Activated naive CD4-positive, alpha-beta T cell treated with anti-CD3 and anti-CD28 coated beads for 36 hours (primary cell): ENCODE results near the gene PMEPA1. TPM values are rescaled to one million over a fixed set of nuclear protein-coding genes. Genes with fewer than 3 reads are reported as not detected.

Experiments
- CTCF ChIA-PET: fragments of 350-600 bp; sonication (Branson Sonifier 250); formaldehyde crosslinking; loops from one replicate; lab custom pipeline; 2021; ENCODE audit warnings: antibody characterized with exemption; lab: Charles Lee
- DNase-seq: peaks from one replicate; pipeline ENCODE4 v3.0.0-alpha.2; 2020
- H3K27ac Mint-ChIP-seq: one replicate; pipeline ENCODE4 v1.8.0; 2021; ENCODE audit warnings: mild to moderate bottlenecking, mixed read lengths
- H3K27me3 Mint-ChIP-seq: one replicate; pipeline ENCODE4 v1.8.0; 2021; ENCODE audit warnings: low read depth, mixed read lengths
- H3K36me3 Mint-ChIP-seq: one replicate; pipeline ENCODE4 v1.8.0; 2021; ENCODE audit warnings: low read depth, mixed read lengths
- H3K4me1 Mint-ChIP-seq: one replicate; pipeline ENCODE4 v1.8.0; 2021; ENCODE audit warnings: low read depth, mixed read lengths
- H3K4me3 Mint-ChIP-seq: one replicate; pipeline ENCODE4 v1.8.0; 2021; ENCODE audit warnings: mild to moderate bottlenecking, moderate library complexity, mixed read lengths
- H3K9me3 Mint-ChIP-seq: one replicate; pipeline ENCODE4 v1.8.0; 2021; ENCODE audit warnings: mixed read lengths
- intact Hi-C: fragments of 100-400 bp; cut with micrococcal nuclease; formaldehyde crosslinking; loops from one replicate; pipeline ENCODE4 v1.15.1; 2023
- total RNA-seq, 2 experiments: library from RNA; stranded (reverse); gene quantifications; one replicate each; pipeline ENCODE4 v1.2.3, GENCODE V29; 2021

PMEPA1 gene
- total RNA-seq, 2 experiments from 2014 or later, result 2.0 to 2.2 TPM

DNA sequence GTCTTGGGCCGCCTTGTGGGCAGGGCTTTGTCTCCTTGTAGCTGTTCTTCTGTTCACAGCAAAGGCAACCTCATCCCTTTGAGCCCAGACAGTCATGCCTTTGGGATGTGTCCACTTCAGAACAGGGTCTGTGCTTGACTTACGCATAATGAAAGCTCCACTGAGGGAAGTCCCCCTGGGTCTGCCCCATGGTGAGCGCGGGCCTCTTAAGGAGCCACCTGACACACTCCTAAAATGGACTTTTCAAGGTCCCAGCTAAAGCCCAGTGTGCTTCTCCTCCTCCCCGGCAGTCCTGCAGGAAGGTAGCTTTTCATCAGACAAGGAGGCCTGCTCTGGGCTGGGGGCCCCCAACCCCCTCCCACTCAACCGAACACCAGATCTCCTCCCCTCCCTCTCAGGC is 24.9 kb upstream of the PMEPA1 start:
- no peak for DNase-seq
- intact Hi-C loops, result no loop called here
- Mint-ChIP-seq H3K27ac (no peak overlapping the region), H3K27me3 (peaks cover 3% of the 10 kb centered on the region), H3K9me3 (no peaks in the 10 kb centered on the region), H3K4me1 (no peaks in the 10 kb centered on the region), H3K4me3 (no peak overlapping the region), H3K36me3 (no peaks in the 10 kb centered on the region)
- CTCF ChIA-PET, result no interaction called here

DNA sequence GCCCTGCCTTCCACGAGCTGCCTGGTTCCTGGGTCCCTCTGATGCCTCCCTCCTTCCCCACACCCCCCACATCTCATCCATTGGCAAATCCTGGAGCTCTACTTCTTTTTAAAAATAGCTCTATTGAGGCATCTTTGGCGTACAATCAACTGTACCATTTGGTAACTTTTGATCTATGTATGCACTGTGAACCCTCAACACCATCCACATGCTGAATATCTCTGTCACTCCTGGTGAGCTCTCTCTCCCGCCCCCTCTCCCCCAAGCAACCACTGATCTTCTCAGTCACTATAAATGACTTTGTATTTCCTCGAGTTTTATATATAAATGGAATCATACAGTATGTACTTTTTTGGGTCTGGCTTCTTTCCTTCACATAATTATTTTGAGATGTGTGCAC is 22.4 kb upstream of the PMEPA1 start:
- no peaks in the 10 kb centered on the region for H3K36me3 Mint-ChIP-seq
- intact Hi-C loops, result no loop called here
- CTCF ChIA-PET, result no interaction called here

DNA sequence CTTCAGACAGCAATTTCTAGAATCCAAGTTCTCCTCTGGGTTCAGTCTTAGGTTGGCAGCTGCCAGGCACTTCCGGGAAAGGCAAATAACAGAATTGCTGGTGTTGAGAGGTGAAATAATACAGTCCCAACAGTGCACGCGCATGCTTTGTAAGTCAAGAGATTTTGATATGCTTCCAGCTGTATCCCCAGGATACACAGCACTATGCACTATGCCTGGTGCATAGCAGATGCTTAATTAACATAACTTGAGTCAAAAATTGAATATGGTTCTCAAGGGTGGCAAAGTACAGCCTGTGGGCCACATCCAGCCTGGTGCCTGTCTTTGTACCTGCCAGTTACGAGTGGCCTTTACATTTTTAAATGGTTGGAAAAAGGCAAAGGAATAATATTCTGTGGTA is 18.9 kb upstream of the PMEPA1 start:
- H3K27me3 Mint-ChIP-seq, result no peaks in the 10 kb centered on the region
- CTCF ChIA-PET, result no interaction called here
- intact Hi-C loops, result no loop called here
- no peaks in the 10 kb centered on the region for H3K9me3 Mint-ChIP-seq
- no peak overlapping the region for H3K4me3 Mint-ChIP-seq
- H3K27ac Mint-ChIP-seq, result no peak overlapping the region
- DNase-seq, result no peak
- no peaks in the 10 kb centered on the region for H3K4me1 Mint-ChIP-seq
- no peaks in the 10 kb centered on the region for H3K36me3 Mint-ChIP-seq

More for the DNA sequence above, 22.4 kb upstream of the PMEPA1 start:
- Mint-ChIP-seq H3K27me3 (peaks cover 3% of the 10 kb centered on the region), H3K9me3 (no peaks in the 10 kb centered on the region), H3K4me3 (no peak overlapping the region), H3K4me1 (no peaks in the 10 kb centered on the region), H3K27ac (no peak overlapping the region)
- no peak for DNase-seq

DNA sequence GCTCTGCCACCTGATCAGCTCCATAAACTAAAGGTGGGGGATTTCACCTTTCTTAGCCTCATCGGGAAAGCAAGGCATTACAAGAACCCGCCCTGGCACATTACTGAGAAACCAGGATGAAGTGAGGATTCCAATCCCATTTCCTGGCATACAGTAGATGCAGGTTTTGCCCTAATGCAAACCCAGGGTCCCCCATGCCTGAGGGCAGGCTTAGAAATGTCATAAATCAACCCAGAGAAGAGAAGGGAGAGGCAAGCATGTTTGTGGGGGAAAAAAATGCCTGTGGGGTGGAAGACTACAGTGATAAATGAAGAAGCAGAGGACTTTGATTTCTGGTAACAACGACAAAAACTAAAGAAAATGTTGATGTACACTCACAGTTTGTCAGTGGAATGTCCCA is 18.0 kb upstream of the PMEPA1 start:
- Mint-ChIP-seq H3K27me3 (no peaks in the 10 kb centered on the region), H3K4me1 (no peaks in the 10 kb centered on the region), H3K9me3 (no peaks in the 10 kb centered on the region), H3K4me3 (no peak overlapping the region), H3K27ac (no peak overlapping the region), H3K36me3 (no peaks in the 10 kb centered on the region)
- CTCF ChIA-PET, result no interaction called here
- no peak for DNase-seq
- intact Hi-C loops, result no loop called here

DNA sequence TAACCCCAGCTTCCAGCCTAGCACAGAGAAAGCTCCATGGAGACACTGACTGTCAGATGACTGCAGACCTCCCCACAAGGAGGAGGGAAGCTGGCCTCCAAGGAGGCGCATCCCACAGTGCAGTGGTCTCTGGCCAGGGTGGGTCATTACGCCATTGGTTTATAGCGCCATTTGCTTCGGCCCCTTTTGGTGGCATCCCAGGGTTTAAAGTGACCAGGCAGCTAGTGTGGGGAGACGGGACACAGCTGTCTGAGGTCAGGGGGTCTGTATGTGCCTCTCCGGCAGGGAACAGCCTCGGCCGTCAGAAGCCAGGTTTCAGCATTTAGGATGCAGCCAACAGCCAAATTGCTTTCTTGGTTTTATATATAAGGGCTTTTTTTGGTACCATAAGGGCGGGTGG is 15.8 kb upstream of the PMEPA1 start:
- DNase-seq, result no peak
- H3K27ac Mint-ChIP-seq, result no peak overlapping the region
- no peak overlapping the region for H3K4me3 Mint-ChIP-seq
- H3K36me3 Mint-ChIP-seq, result no peaks in the 10 kb centered on the region
- no peaks in the 10 kb centered on the region for H3K9me3 Mint-ChIP-seq
- intact Hi-C loops, result no loop called here
- CTCF ChIA-PET, result no interaction called here
- no peaks in the 10 kb centered on the region for H3K27me3 Mint-ChIP-seq
- H3K4me1 Mint-ChIP-seq, result no peaks in the 10 kb centered on the region

DNA sequence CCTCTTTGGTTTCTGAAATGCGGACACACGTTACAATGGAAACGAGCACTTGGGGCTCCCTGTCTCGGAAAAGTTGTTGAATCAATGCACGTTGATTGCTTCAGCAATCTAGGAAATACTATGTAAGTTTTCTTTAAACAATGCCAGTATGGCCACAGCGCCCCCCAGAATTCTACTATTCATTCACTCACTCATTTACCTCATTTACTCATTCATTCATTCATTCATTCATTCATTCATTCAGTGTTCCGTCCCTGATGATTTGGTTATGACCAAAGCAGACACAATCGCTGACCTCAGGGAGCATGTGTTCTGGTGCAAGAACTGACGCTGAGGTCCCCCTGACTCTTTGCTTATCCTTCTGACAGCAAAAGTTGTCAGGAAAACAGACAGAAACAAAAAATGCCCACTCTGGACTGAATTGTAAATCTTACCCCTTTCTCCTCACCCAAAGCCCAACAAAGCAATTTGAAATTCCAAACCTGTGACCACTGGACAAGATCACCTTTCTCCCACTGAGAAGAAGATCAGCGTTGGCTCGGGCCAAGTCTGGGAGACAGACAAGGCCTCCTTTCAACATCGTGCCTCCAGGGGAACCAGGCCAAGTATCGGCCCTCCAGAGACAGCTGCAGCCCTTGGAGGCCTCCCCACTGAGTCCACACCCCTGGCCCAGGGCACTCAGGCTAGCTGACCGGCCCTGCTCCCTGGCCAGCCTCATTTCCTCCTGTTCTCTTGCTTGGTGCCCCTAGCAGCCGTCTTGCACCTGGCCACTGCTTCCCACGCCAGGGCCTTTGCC is 15.0 kb upstream of the PMEPA1 start:
- DNase-seq, result no peak
- Mint-ChIP-seq H3K9me3 (no peaks in the 10 kb centered on the region), H3K27ac (no peak overlapping the region)

DNA sequence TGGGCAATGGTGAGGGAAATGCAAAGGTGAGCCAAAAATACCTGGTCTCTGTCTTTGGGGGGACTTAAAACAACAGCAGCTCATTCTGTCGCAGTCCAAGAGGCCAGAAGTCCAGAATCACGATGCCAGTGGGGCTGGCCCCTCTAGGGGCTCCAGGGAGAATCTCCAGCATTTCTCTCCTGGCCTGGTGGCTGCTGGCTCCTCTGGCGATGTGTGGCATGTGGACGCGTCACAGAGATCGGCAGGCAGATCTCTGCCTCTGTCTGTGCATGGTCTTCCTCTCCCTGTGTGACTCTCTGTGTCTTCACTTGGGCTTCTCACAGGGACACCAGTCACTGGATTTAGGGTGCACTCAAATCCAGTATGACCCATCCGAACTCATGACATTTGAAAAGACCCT is 14.0 kb upstream of the PMEPA1 start:
- Mint-ChIP-seq H3K4me1 (peaks cover 3% of the 10 kb centered on the region), H3K4me3 (no peak overlapping the region), H3K9me3 (no peaks in the 10 kb centered on the region), H3K27ac (no peak overlapping the region), H3K36me3 (no peaks in the 10 kb centered on the region), H3K27me3 (no peaks in the 10 kb centered on the region)
- CTCF ChIA-PET, result no interaction called here
- DNase-seq, result no peak
- intact Hi-C loops, result no loop called here

More for the DNA sequence above, 15.0 kb upstream of the PMEPA1 start:
- Mint-ChIP-seq H3K4me1 (no peaks in the 10 kb centered on the region), H3K36me3 (no peaks in the 10 kb centered on the region), H3K4me3 (no peak overlapping the region), H3K27me3 (no peaks in the 10 kb centered on the region)
- intact Hi-C loops, result no loop called here
- CTCF ChIA-PET, result no interaction called here

DNA sequence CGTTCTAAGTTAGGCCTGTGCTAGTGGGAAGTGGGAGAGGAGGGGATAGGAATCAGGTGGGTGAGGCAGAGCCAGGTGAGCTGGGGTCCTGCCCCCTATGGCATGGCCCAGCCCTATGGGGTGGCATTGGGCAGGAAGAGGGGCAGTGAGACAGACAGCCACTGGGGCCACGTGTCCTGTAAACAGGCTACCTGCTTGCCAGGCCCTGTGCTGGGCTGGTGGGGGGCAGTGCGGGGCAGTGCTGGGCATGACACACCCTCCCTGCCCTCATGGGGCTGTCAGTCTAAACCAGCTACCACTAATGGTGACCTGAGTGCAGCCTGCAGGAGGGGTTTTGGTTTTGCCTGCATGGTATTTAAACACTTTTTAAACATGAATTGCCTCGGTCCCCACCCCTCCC is 10.1 kb upstream of the PMEPA1 start:
- Mint-ChIP-seq H3K4me1 (peaks cover 8% of the 10 kb centered on the region), H3K36me3 (no peaks in the 10 kb centered on the region), H3K4me3 (no peak overlapping the region), H3K9me3 (no peaks in the 10 kb centered on the region), H3K27me3 (no peaks in the 10 kb centered on the region), H3K27ac (no peak overlapping the region)
- no peak for DNase-seq
- CTCF ChIA-PET, result interaction anchor here (0.6 kb wide), 1 partner anchor 254 kb away, joined by 4 read pairs; no protein-coding TSS in a partner anchor
- intact Hi-C loops, result loop anchor here (10.0 kb wide), 1 partner anchor 935 kb away; the partner anchor contains the start of gene STX16

DNA sequence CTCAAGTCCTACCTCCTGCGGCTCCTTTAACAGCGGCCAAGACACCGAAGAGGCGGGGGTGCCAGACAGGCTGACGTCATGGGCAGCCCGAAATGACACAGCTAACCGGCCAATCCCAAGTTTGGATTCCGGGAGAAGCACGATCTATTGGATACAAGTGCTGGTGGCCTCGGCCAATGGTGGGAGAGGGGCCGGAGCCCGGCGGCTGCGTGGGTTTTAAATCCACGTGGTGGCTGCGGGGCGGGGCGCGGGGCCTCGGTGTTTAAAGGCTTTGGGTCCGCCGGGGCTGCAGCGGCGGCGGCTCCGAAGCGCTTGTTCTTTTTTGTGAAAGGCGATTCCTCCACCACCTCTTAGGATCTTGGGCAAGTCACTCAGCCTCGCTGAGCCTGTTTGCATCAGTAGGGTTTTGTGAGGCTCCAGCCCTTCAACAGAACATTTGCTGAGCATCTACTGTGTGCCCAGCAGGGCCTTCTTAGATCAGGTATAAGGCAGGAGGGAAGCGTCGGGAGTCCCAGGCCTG is 8.7 kb upstream of the PMEPA1 start:
- intact Hi-C loops, result loop anchor here (1.0 to 10.0 kb wide), 3 partner anchors 8 to 936 kb away; partner anchors contain the start of genes PMEPA1 and STX16
- no peaks in the 10 kb centered on the region for H3K27me3 Mint-ChIP-seq
- no peaks in the 10 kb centered on the region for H3K36me3 Mint-ChIP-seq
- no peak overlapping the region for H3K27ac Mint-ChIP-seq
- DNase-seq, result peak; percentile 96
- CTCF ChIA-PET, result no interaction called here
- H3K4me3 Mint-ChIP-seq, result peak overlapping the region; percentile 46
- no peaks in the 10 kb centered on the region for H3K9me3 Mint-ChIP-seq
- H3K4me1 Mint-ChIP-seq, result peaks cover 8% of the 10 kb centered on the region

DNA sequence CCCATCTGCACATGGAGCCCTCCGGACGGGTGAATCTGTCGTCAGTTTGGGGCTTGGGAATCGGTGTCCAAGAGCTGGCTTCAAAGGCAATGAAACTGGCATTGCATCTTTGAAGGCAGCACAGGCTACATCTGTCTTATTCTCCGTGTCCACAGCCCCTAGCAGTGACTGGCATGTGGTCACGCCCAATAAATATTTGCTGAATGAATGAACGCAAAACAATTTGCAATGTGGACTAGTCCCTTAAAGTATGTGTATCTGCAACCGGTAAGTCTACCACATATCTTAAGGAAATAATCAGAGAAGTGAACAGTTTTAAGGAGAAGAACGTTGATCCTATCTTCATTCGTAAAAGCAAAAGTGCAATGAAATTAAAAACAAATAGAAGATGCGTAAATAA is 8.0 kb upstream of the PMEPA1 start:
- Mint-ChIP-seq H3K4me3 (no peak overlapping the region), H3K9me3 (no peaks in the 10 kb centered on the region), H3K4me1 (peaks cover 8% of the 10 kb centered on the region), H3K36me3 (no peaks in the 10 kb centered on the region), H3K27ac (no peak overlapping the region), H3K27me3 (no peaks in the 10 kb centered on the region)
- DNase-seq, result no peak
- CTCF ChIA-PET, result no interaction called here
- intact Hi-C loops, result loop anchor here (1.0 to 10.0 kb wide), 3 partner anchors 7 to 937 kb away; partner anchors contain the start of genes PMEPA1 and STX16

DNA sequence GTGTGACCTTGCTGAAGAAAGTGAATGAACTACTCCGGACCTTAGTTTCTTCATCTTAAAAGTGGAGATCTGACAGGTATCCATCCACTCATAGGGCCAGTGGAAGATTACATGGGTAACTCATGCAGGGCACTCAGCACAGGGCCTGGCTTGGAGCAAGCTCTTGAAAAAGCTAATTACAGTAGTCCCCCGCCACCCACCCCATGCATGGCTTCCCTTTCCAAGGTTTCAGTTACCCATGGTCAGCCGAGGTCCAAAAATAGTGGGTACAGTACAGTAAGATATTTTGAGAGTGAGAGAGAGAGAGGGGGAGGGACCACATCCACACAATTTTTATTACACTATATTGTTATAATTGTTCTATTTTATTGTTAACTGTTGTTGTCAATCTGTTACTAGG is 7.1 kb upstream of the PMEPA1 start:
- intact Hi-C loops, result loop anchor here (10.0 kb wide), 1 partner anchor 938 kb away; the partner anchor contains the start of gene STX16
- H3K36me3 Mint-ChIP-seq, result no peaks in the 10 kb centered on the region
- no peaks in the 10 kb centered on the region for H3K9me3 Mint-ChIP-seq
- no peaks in the 10 kb centered on the region for H3K27me3 Mint-ChIP-seq
- CTCF ChIA-PET, result interaction anchor here (0.6 kb wide), 1 partner anchor 17 kb away, joined by 3 read pairs; no protein-coding TSS in a partner anchor
- H3K4me3 Mint-ChIP-seq, result no peak overlapping the region
- no peak overlapping the region for H3K27ac Mint-ChIP-seq
- DNase-seq, result no peak
- H3K4me1 Mint-ChIP-seq, result peaks cover 12% of the 10 kb centered on the region

DNA sequence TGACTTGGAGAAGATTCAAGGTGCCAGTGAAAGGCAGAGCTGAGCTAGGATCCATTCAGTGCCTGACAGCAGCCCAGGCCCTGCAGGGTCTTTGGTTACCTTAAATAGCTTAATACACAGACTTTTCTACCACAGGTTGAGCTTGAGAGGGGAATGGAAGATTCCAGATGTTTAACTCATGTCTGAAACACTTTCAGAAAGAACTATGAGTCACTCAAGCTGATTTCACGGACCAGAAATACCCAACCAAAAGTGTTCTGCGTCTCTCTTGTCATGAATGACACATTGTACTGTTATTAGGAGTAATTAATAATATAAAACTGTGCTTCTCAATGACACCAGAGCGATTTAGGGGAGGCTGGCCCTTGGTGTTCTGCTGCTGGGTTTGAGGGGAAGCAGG is 6.4 kb upstream of the PMEPA1 start:
- Mint-ChIP-seq H3K27ac (no peak overlapping the region), H3K9me3 (no peaks in the 10 kb centered on the region), H3K36me3 (no peaks in the 10 kb centered on the region), H3K4me3 (no peak overlapping the region), H3K4me1 (peaks cover 12% of the 10 kb centered on the region), H3K27me3 (no peaks in the 10 kb centered on the region)
- no peak for DNase-seq
- CTCF ChIA-PET, result interaction anchor here (0.6 kb wide), 1 partner anchor 16 kb away, joined by 3 read pairs; no protein-coding TSS in a partner anchor
- intact Hi-C loops, result loop anchor here (10.0 kb wide), 1 partner anchor 939 kb away; the partner anchor contains the start of gene STX16
